Fibroblast of lung (primary cell): ENCODE data around the gene CA4.

Source experiments
- EZH2 ChIP-seq: IDR thresholded peaks from 2 replicates; pipeline ENCODE4 v1.5.1; 2012; ENCODE audit warnings: low read length, control low read depth, mild to moderate bottlenecking; ENCODE audit errors: missing control alignments
- TF ChIP-seq, protein P1 (sequence below), 2 donors: IDR thresholded peaks in 1 of 2; conservative IDR thresholded peaks in 1 of 2; 1 replicate in 1 of 2; 2 replicates in 1 of 2; pipeline ENCODE4 v1.5.1; 2011 to 2012; ENCODE audit warnings: low read length in 2 of 2, control low read depth in 1 of 2, inconsistent platforms in 1 of 2, low read depth in 1 of 2, mild to moderate bottlenecking in 1 of 2

DNA sequence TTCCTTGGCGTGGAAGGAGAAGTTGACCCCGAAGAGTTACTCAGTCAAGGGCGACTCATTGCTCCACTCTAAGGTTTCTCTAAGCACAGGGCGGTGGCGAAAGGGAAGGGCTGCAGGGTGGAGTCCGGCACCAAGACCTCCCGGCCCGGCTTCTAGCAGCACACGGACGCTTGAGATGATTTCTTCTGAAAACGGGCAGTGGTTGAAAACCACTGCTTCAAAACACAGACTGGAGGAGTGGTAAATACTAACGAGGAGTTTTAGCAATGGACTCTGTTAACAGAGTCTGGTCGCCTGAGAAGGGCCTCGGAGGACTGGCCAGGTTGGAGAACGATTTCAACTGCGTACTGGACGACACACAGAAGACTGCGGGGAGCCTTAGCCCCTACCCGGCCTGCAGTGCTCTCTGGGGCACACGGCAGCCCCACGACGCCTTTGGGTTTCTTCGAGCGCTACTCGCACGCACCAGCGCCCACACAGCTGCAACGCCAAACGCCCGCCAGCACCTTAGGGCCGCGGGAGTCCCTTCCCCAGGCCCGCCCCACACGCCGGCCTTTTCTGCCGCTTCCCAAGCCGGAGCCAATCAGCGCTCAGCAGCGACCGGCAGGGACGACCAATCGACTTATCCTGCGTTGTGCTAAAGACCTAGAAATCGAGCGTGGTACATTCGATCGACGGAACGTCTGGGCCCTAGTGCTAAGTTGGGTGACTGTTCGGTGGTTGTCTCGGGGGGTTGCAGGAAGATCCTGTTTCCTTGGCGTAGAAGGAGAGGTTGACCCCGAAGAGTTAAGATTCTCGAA lies 14.4 kb upstream of the CA4 start:
- TF ChIP-seq, protein P1, sequence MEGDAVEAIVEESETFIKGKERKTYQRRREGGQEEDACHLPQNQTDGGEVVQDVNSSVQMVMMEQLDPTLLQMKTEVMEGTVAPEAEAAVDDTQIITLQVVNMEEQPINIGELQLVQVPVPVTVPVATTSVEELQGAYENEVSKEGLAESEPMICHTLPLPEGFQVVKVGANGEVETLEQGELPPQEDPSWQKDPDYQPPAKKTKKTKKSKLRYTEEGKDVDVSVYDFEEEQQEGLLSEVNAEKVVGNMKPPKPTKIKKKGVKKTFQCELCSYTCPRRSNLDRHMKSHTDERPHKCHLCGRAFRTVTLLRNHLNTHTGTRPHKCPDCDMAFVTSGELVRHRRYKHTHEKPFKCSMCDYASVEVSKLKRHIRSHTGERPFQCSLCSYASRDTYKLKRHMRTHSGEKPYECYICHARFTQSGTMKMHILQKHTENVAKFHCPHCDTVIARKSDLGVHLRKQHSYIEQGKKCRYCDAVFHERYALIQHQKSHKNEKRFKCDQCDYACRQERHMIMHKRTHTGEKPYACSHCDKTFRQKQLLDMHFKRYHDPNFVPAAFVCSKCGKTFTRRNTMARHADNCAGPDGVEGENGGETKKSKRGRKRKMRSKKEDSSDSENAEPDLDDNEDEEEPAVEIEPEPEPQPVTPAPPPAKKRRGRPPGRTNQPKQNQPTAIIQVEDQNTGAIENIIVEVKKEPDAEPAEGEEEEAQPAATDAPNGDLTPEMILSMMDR (conservative IDR thresholded peaks at IDR 0.05 in 1 of 2, IDR thresholded peaks at IDR 0.05 in 1 of 2; ENCODE audit: low read depth in 1 of 2, low read length in 2 of 2) = no peak
- no peak for TF ChIP-seq EZH2
